Ishikawa (cell line): ENCODE data around the gene ACY1.

Experiments
- CEBPB ChIP-seq: IDR thresholded peaks from 2 replicates; pipeline ENCODE4 v1.6.1; 2012
- CREB1 ChIP-seq: IDR thresholded peaks from 2 replicates; pipeline ENCODE4 v1.6.1; 2012; ENCODE audit warnings: low read depth
- EGR1 ChIP-seq: IDR thresholded peaks from 2 replicates; pipeline ENCODE4 v1.6.1; 2012
- EP300 ChIP-seq: IDR thresholded peaks from 2 replicates; pipeline ENCODE4 v1.6.1; 2012; ENCODE audit warnings: borderline replicate concordance
- FOXM1 ChIP-seq: IDR thresholded peaks from 2 replicates; pipeline ENCODE4 v1.6.1; 2012; ENCODE audit warnings: low read depth, borderline replicate concordance
- MAX ChIP-seq: IDR thresholded peaks from 2 replicates; pipeline ENCODE4 v1.6.1; 2012
- NFIC ChIP-seq: IDR thresholded peaks from 2 replicates; pipeline ENCODE4 v1.6.1; 2012
- RAD21 ChIP-seq: IDR thresholded peaks from 2 replicates; pipeline ENCODE4 v1.6.1; 2012; ENCODE audit warnings: low read depth
- REST ChIP-seq: IDR thresholded peaks from 2 replicates; pipeline ENCODE4 v1.6.1; 2012; ENCODE audit warnings: low read depth, mild to moderate bottlenecking
- TAF1 ChIP-seq: IDR thresholded peaks from 2 replicates; pipeline ENCODE4 v1.6.1; 2012; ENCODE audit warnings: low read depth, mild to moderate bottlenecking
- TCF12 ChIP-seq: IDR thresholded peaks from 2 replicates; pipeline ENCODE4 v1.6.1; 2012; ENCODE audit warnings: low read depth
- TEAD4 ChIP-seq: IDR thresholded peaks from 2 replicates; pipeline ENCODE4 v1.6.1; 2012
- USF1 ChIP-seq: IDR thresholded peaks from 2 replicates; pipeline ENCODE4 v1.6.1; 2012
- YY1 ChIP-seq: IDR thresholded peaks from 2 replicates; pipeline ENCODE4 v1.6.1; 2012; ENCODE audit warnings: low read depth
- ZBTB7A ChIP-seq: IDR thresholded peaks from 2 replicates; pipeline ENCODE4 v1.6.1; 2012; ENCODE audit warnings: low read depth

The ACY1 gene

GRCh38 chr3:52026041-52026440, 42.7 kb downstream of the ACY1 start:
- TF ChIP-seq EGR1 (no peak), FOXM1 (no peak), TEAD4 (no peak), CEBPB (no peak), RAD21 (no peak), ZBTB7A (no peak), TAF1 (no peak), TCF12 (no peak), EP300 (no peak), YY1 (no peak)

- TF ChIP-seq TEAD4 (no peak), TCF12 (no peak), ZBTB7A (no peak), EP300 (no peak), REST (no peak), TAF1 (no peak), USF1 (no peak)
These were observed 45.2 kb downstream of the ACY1 start for GRCh38 chr3:52028572-52028971.

- TF ChIP-seq REST, result no peak
- TF ChIP-seq MAX, result no peak
- no peak for TF ChIP-seq TCF12
- no peak for TF ChIP-seq FOXM1
- no peak for TF ChIP-seq EP300
- TF ChIP-seq ZBTB7A, result no peak
These were observed 45.7 kb downstream of the ACY1 start for GRCh38 chr3:52029053-52029452.

GRCh38 chr3:52029535-52029934, 46.2 kb downstream of the ACY1 start:
- TF ChIP-seq CREB1, result no peak

- TF ChIP-seq TEAD4, result no peak
- no peak for TF ChIP-seq MAX
- TF ChIP-seq FOXM1, result no peak
These were observed 47.5 kb downstream of the ACY1 start for GRCh38 chr3:52030714-52031310.

- TF ChIP-seq YY1 (no peak), USF1 (no peak), TEAD4 (no peak), TCF12 (no peak), TAF1 (no peak), REST (no peak), FOXM1 (no peak), CEBPB (no peak), MAX (no peak), EGR1 (no peak), ZBTB7A (no peak), EP300 (no peak), RAD21 (no peak), CREB1 (no peak), NFIC (no peak)
These were observed 48.6 kb downstream of the ACY1 start for GRCh38 chr3:52031896-52032295.
